ENCODE data around the gene SDK1.

The SDK1 gene

GRCh38 chr7:4149236-4149635 lies 848.2 kb downstream of the SDK1 start:
- no peak for TF ChIP-seq CTCF (IDR thresholded peaks at IDR 0.05; ENCODE audit: low read depth, low read length)
- H3K9me3 ChIP-seq = no peaks in the 10 kb centered on the region; the same call in none of the 2 replicates
- DNase-seq = no peak
- no peaks in the 10 kb centered on the region for H3K27me3 ChIP-seq
- no peak overlapping the region for H3K4me3 ChIP-seq (ENCODE audit: low read depth, low read length)
- no peaks in the 10 kb centered on the region for H3K4me1 ChIP-seq
- H3K36me3 ChIP-seq = no peaks in the 10 kb centered on the region

DNA sequence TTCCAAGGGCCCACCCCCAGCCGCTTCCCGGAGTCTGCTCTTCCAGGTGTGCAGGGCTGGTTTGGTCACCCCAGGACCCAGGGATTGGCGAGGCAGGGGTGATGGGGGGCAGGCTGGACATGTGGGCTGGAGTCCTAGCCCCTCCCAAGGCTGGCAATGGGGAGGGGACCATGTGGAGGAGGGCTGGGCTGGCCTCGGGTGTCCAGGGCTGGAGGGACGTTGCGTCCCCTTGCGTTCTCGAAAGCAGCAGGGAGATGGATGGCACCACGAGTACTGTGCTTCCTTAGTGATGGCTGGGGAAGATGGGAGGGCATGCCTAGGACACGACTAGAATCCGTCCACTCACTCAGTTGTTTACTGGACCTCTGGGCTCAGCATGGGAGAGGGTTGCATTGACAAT lies 848.6 kb downstream of the SDK1 start:
- Histone ChIP-seq H3K36me3 (no peaks in the 10 kb centered on the region), H3K4me1 (no peaks in the 10 kb centered on the region), H3K4me3 (ENCODE audit: low read depth, low read length) (no peak overlapping the region), H3K27me3 (no peaks in the 10 kb centered on the region), H3K9me3 (no peaks in the 10 kb centered on the region; the same call in 1 of the 2 replicates)
- no peak for TF ChIP-seq CTCF (IDR thresholded peaks at IDR 0.05; ENCODE audit: low read depth, low read length)
- no peak for DNase-seq

- no peak for DNase-seq
- H3K36me3 ChIP-seq = no peaks in the 10 kb centered on the region
- no peak for TF ChIP-seq CTCF (IDR thresholded peaks at IDR 0.05; ENCODE audit: low read depth, low read length)
- no peaks in the 10 kb centered on the region; the same call in 1 of the 2 replicates for H3K9me3 ChIP-seq
- H3K4me1 ChIP-seq = no peaks in the 10 kb centered on the region
- H3K27me3 ChIP-seq = no peaks in the 10 kb centered on the region
- H3K4me3 ChIP-seq (ENCODE audit: low read depth, low read length) = no peak overlapping the region
Measured at GRCh38 chr7:4150731-4151130, 849.7 kb downstream of the SDK1 start.

DNA sequence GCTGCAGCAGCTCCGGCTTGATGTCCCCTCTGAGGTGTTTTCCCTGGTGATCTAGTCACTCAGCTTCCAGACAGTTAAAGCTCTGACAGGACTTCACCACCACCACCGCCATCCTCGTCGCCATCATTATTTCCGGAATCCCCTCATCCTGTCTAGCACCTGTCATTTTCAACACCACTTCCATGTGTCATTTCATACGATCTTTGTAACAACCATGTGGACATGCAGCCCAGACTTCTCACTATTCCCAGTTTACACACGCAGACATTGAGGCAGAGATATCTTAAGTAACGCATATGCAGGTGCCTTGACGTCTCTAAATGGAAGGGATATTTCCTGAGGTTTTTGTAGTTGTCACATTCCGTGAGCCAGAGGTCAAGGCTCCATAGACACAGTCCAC lies 850.5 kb downstream of the SDK1 start:
- Histone ChIP-seq H3K36me3 (no peaks in the 10 kb centered on the region), H3K4me3 (ENCODE audit: low read depth, low read length) (no peak overlapping the region), H3K9me3 (no peaks in the 10 kb centered on the region; the same call in 1 of the 2 replicates), H3K27me3 (no peaks in the 10 kb centered on the region), H3K4me1 (no peaks in the 10 kb centered on the region)
- DNase-seq = no peak
- no peak for TF ChIP-seq CTCF (IDR thresholded peaks at IDR 0.05; ENCODE audit: low read depth, low read length)

- Histone ChIP-seq H3K27me3 (no peaks in the 10 kb centered on the region), H3K9me3 (no peaks in the 10 kb centered on the region; the same call in 1 of the 2 replicates), H3K4me1 (no peaks in the 10 kb centered on the region), H3K36me3 (no peaks in the 10 kb centered on the region), H3K4me3 (ENCODE audit: low read depth, low read length) (no peak overlapping the region)
- TF ChIP-seq CTCF (IDR thresholded peaks at IDR 0.05; ENCODE audit: low read depth, low read length) = no peak
- DNase-seq = no peak
Measured at GRCh38 chr7:4151926-4152549, 851.0 kb downstream of the SDK1 start.

- H3K36me3 ChIP-seq = no peaks in the 10 kb centered on the region
- no peak for TF ChIP-seq CTCF (IDR thresholded peaks at IDR 0.05; ENCODE audit: low read depth, low read length)
- H3K4me1 ChIP-seq = no peaks in the 10 kb centered on the region
- H3K27me3 ChIP-seq = no peaks in the 10 kb centered on the region
- DNase-seq = no peak
- no peak overlapping the region for H3K4me3 ChIP-seq (ENCODE audit: low read depth, low read length)
- no peaks in the 10 kb centered on the region; the same call in 1 of the 2 replicates for H3K9me3 ChIP-seq
Measured at GRCh38 chr7:4154882-4155535, 854.0 kb downstream of the SDK1 start.
